ENCODE measurements around the gene LIG3. TPM values are rescaled to one million over a fixed set of nuclear protein-coding genes. Genes with fewer than 3 reads are reported as not detected.
"Not testable (repeated sequence)": the region's sequence is repeated elsewhere in the genome, so short reads cannot be mapped to it uniquely, and the experiment has no call there.

LIG3 gene
- total RNA-seq, 3 donors from 2014 or later: 54.3 to 63.9 (median 58.2) TPM

DNA sequence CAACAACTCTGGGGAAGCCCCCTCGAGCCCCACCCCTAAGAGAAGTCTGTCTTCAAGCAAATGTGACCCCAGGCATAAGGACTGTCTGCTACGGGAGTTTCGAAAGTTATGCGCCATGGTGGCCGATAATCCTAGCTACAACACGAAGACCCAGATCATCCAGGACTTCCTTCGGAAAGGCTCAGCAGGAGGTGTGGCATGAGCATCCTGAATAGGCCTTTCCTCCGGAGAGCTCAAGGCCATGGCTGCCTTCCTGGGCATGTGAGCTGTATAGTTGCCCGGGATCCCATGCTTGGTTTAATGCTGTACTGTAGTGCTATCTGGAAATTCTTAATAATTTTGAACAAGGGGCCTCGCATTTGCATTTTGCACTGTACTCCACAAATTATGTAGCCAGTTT lies 9.2 kb downstream of the LIG3 start:
- H3K36me3 Mint-ChIP-seq (ENCODE audit: insufficient read depth): peaks cover 62% of the 10 kb centered on the region
- ATAC-seq: no peak
- no peak for DNase-seq
- no peaks in the 10 kb centered on the region for H3K27me3 Mint-ChIP-seq (ENCODE audit: low read depth)
- H3K4me3 Mint-ChIP-seq: no peak overlapping the region
- H3K4me1 Mint-ChIP-seq (ENCODE audit: low read depth): peaks cover 10% of the 10 kb centered on the region
- H3K9me3 Mint-ChIP-seq: no peaks in the 10 kb centered on the region

DNA sequence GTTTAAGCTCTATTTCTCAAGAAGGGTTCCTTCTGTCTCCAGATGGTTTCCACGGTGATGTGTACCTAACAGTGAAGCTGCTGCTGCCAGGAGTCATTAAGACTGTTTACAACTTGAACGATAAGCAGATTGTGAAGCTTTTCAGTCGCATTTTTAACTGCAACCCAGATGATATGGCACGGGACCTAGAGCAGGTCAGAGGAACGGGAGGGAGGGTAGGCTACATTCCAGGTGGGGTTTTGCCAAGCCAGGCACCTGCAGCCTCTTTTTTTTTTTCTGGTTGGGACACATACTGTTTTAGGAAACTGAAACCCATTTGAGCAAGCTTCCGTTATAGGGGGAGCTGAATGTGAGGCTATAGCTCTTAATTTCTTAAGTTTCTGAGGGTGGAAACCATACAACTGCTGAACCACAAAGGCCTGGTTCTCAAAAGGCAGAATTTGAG lies 10.6 kb downstream of the LIG3 start:
- Mint-ChIP-seq H3K27me3 (ENCODE audit: low read depth) (no peaks in the 10 kb centered on the region), H3K4me1 (ENCODE audit: low read depth) (peaks cover 2% of the 10 kb centered on the region), H3K4me3 (no peak overlapping the region), H3K36me3 (ENCODE audit: insufficient read depth) (peaks cover 65% of the 10 kb centered on the region), H3K9me3 (no peaks in the 10 kb centered on the region)
- ATAC-seq (no peak), DNase-seq (no peak)

DNA sequence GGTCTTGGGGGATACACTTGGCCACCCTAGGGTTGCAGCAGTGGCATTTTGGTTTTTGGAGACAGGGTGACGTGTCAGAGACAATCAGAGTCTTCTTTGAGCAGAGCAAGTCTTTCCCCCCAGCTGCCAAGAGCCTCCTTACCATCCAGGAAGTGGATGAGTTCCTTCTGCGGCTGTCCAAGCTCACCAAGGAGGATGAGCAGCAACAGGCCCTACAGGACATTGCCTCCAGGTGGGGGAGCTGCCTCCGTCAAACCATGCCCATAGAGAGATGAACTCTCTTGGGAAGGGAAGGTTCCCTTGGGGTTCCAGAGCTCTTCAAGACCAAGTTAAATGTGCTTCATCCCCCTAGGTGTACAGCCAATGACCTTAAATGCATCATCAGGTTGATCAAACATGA lies 11.3 kb downstream of the LIG3 start:
- Mint-ChIP-seq H3K9me3 (no peaks in the 10 kb centered on the region), H3K4me1 (ENCODE audit: low read depth) (peaks cover 2% of the 10 kb centered on the region), H3K4me3 (no peak overlapping the region), H3K36me3 (ENCODE audit: insufficient read depth) (peaks cover 64% of the 10 kb centered on the region), H3K27me3 (ENCODE audit: low read depth) (no peaks in the 10 kb centered on the region)
- DNase-seq (no peak), ATAC-seq (no peak)

DNA sequence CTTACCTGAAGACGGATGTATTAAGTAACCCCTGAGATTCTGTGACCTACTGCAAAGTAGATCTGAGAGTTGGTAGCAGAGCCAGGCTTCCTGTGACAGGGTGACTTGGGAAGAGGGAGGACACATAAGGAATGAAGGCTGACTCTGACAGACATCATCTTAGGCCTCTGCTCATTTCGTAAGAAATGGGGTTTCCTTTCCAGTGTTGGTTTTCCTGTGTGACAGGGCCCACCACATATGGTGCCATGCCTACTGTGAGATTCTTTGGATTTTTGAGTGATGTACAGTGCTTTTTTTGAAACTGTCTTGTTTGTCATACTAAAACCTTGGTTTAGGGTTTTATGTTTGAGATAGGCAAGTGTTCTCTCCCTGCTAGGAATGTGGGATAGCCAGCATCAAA lies 12.7 kb downstream of the LIG3 start:
- Mint-ChIP-seq H3K9me3 (no peaks in the 10 kb centered on the region), H3K4me1 (ENCODE audit: low read depth) (peaks cover 3% of the 10 kb centered on the region), H3K4me3 (no peak overlapping the region), H3K27me3 (ENCODE audit: low read depth) (no peaks in the 10 kb centered on the region), H3K36me3 (ENCODE audit: insufficient read depth) (peaks cover 64% of the 10 kb centered on the region)
- DNase-seq (no peak), ATAC-seq (no peak)

DNA sequence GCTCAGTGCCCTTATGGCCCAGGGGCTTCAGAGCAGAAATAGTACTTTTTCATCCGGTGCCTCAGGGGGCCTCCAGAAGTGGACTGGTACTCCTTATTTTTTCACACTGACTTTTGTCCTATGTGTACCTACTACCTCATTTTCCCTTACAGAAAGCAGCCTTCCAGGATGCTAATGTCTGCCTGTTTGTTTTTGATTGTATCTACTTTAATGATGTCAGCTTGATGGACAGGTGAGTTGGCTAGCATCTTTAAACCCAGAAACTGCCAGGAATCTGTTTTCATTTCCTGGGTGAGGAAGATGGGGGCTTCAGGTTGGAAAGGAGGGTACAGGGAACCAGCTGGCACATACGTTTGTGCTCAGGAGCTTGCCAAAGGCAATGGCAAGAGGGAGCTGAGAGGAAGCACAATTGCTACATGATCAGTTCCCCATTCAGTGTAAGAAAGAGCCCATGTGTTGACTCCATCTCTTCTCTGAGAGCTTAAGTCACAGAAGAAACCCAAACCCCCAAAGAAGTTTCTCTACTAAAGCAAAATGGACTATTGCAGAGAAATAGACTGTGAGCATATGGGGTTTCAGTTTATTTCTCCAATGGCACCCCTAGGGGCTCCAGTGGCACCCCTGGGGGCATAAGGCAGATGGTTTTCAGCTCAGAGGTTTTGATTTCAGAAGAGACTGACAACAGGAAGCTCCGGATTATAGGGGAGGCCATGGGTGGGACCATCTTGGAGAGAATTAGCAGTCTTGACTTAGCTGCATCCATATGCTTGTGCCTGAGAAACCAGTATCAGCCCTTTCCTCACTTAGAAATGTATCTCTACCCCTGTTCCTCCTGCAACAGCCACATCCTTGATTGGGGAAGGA lies 16.3 kb downstream of the LIG3 start:
- ATAC-seq: no peak
- H3K4me1 Mint-ChIP-seq (ENCODE audit: low read depth): peaks cover 5% of the 10 kb centered on the region
- H3K4me3 Mint-ChIP-seq: no peak overlapping the region
- DNase-seq: no peak
- H3K36me3 Mint-ChIP-seq (ENCODE audit: insufficient read depth): peaks cover 49% of the 10 kb centered on the region
- no peaks in the 10 kb centered on the region for H3K27me3 Mint-ChIP-seq (ENCODE audit: low read depth)
- H3K9me3 Mint-ChIP-seq: no peaks in the 10 kb centered on the region

DNA sequence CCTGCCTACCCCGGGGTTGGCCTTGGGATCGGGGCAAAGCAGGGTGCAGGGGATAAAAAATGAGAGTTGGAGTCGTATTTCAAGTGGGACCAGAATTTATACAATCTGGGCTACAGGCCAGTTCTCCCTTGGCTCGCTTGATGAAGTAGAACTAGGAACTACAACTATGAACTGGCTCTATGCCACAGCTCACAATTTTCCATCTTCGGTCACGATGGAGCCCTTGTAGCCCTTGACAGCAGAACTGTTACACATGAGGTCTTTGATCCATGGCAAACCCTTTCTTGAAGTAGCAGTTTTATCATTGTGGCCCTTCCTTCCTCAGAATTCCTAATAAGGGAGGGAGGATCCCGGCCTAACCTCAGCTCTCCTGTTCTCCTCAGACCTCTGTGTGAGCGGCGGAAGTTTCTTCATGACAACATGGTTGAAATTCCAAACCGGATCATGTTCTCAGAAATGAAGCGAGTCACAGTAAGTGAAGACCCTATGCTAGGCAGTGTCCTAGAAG lies 17.1 kb downstream of the LIG3 start:
- DNase-seq (no peak), ATAC-seq (no peak)
- no peaks in the 10 kb centered on the region for H3K9me3 Mint-ChIP-seq
- H3K27me3 Mint-ChIP-seq (ENCODE audit: low read depth): no peaks in the 10 kb centered on the region
- peaks cover 5% of the 10 kb centered on the region for H3K4me1 Mint-ChIP-seq (ENCODE audit: low read depth)
- H3K36me3 Mint-ChIP-seq (ENCODE audit: insufficient read depth): peaks cover 48% of the 10 kb centered on the region
- H3K4me3 Mint-ChIP-seq: no peak overlapping the region

DNA sequence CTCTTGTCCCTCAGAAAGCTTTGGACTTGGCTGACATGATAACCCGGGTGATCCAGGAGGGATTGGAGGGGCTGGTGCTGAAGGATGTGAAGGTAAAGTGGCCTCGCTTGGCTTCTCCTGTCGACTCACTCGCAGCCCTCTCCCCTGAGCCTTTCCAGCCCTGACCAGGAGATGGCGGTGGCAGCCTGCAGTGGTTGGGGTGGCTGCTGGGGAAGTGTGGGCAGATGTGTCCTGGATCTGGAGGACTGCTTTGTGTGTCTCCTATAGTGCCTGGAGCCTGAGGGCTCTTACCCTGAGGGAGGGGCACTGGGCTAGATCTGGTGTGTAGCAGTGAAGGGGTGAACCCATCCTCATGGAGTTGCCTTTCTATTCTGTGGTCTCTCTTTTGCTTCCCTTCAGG lies 17.9 kb downstream of the LIG3 start:
- ATAC-seq: peak; percentile 96

DNA sequence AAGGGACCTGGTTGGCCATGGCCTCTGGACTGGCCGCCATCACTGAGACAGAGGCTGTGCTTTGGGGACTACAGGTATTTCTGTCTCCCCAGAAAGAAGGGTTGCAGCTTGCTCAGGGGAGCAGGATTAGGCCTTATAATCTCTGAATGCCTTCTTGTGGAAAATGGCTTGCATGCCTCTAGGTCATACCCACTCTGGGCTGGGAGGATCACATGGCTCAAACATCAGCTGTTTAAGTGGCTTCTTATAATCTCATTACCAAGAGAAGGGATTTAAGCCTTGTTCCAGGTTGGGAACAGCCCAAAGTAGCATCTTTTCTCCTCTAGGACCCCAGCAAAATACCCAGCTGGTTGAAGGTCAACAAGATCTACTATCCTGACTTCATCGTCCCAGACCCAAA lies 19.1 kb downstream of the LIG3 start:
- H3K4me1 Mint-ChIP-seq (ENCODE audit: low read depth): peaks cover 5% of the 10 kb centered on the region
- peaks cover 46% of the 10 kb centered on the region for H3K36me3 Mint-ChIP-seq (ENCODE audit: insufficient read depth)
- no peaks in the 10 kb centered on the region for H3K9me3 Mint-ChIP-seq
- no peak overlapping the region for H3K4me3 Mint-ChIP-seq
- H3K27me3 Mint-ChIP-seq (ENCODE audit: low read depth): no peaks in the 10 kb centered on the region
- DNase-seq: no peak
- no peak for ATAC-seq

More for the DNA sequence above, 17.9 kb downstream of the LIG3 start:
- Mint-ChIP-seq H3K9me3 (no peaks in the 10 kb centered on the region), H3K27me3 (ENCODE audit: low read depth) (no peaks in the 10 kb centered on the region), H3K36me3 (ENCODE audit: insufficient read depth) (peaks cover 46% of the 10 kb centered on the region), H3K4me3 (no peak overlapping the region), H3K4me1 (ENCODE audit: low read depth) (peaks cover 5% of the 10 kb centered on the region)
- DNase-seq: peak; percentile 76

DNA sequence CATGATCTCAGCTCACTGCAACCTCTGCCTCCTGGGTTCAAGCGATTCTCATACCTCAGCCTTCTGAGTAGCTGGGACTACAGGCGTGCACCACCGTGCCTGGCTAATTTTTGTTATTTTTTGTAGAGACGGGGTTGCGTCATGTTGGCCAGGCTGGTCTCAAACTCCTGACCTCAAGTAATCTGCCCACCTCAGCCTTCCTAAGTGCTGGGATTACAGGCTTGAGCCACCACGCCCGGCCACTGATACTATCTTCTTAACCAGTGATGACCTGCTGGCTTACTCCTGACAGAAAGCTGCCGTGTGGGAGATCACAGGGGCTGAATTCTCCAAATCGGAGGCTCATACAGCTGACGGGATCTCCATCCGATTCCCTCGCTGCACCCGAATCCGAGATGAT lies 20.7 kb downstream of the LIG3 start:
- not testable (repeated sequence) for ATAC-seq; H3K9me3 Mint-ChIP-seq; H3K4me3 Mint-ChIP-seq; H3K4me1 Mint-ChIP-seq (ENCODE audit: low read depth); DNase-seq; H3K27me3 Mint-ChIP-seq (ENCODE audit: low read depth)
- H3K36me3 Mint-ChIP-seq (ENCODE audit: insufficient read depth): peaks cover 41% of the 10 kb centered on the region

DNA sequence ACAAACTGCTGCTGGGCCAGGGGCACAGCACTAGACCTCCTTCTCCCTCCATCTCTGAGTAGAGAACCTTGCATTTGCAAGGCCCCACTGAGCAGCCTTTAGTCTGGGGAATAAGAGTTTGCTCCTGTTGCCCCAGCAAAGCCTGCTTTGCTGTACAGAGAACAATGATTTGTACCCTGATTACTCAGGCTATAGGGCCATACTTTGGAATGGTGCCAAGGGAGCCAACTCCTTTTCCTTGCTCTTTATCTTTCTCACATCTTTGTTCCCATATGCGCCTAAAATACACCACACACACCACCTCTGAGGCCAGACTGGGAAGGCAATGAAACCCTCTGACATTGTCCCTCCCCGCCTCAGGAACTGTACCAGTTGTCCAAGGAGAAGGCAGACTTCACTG lies 21.2 kb downstream of the LIG3 start:
- Mint-ChIP-seq H3K9me3 (no peaks in the 10 kb centered on the region), H3K36me3 (ENCODE audit: insufficient read depth) (peaks cover 38% of the 10 kb centered on the region), H3K4me3 (no peak overlapping the region), H3K27me3 (ENCODE audit: low read depth) (no peaks in the 10 kb centered on the region), H3K4me1 (ENCODE audit: low read depth) (peaks cover 5% of the 10 kb centered on the region)
- no peak for DNase-seq
- no peak for ATAC-seq

DNA sequence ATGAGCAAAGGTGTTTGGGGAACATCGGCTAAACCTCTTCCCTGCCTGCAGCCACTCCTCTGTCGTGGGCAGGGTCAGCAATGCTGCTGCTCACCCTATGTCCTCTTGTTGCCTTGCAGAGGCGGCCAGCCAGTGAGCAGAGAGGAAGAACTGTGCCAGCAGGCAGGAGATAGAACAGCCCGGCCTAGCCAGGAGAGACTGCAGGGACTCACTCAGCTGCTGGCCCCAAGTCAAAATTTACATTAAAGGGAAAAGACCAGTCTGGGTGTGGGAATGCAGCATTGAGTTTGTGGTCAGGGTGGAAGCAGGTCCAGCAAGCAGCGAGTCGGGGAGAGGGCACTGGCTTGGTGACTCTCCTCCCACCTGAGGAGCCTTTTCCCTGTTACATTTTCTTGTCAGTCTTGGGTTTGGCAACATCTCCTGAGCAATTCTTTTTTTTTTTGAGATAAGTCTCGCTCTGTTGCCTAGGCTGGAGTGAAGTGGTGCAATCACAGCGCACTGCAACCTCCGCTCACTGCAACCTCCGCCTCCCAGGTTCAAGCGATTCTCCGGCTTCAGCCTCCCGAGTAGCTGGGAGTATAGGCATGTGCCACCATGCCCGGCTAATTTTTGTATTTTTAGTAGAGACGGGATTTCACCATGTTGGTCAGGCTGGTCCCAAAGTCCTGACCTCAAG lies 22.7 kb downstream of the LIG3 start:
- DNase-seq: no peak
- Mint-ChIP-seq H3K4me3 (no peak overlapping the region), H3K4me1 (ENCODE audit: low read depth) (peaks cover 7% of the 10 kb centered on the region), H3K36me3 (ENCODE audit: insufficient read depth) (peaks cover 39% of the 10 kb centered on the region), H3K9me3 (no peaks in the 10 kb centered on the region), H3K27me3 (ENCODE audit: low read depth) (no peaks in the 10 kb centered on the region)
- no peak for ATAC-seq

DNA sequence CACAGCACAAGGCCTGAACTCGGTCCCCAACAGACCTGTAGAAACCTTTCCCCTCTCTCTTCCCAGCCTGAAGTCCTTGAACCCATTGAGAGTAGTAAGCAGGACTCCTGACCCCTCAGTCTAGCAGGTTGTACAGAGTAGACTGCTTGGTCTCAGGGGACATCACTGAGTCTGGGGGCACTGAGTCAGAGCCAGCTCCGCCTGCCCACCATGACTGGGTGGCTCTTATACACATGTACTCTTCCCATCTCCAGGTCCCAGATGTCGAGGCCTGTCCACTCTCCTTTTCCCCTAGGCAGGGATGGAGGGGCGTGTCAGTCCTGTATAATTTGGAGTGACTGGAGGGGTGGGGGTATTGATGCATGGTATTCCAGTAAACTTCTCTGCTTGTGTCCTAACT lies 23.5 kb downstream of the LIG3 start:
- Mint-ChIP-seq H3K9me3 (no peaks in the 10 kb centered on the region), H3K27me3 (ENCODE audit: low read depth) (no peaks in the 10 kb centered on the region), H3K4me1 (ENCODE audit: low read depth) (peaks cover 3% of the 10 kb centered on the region), H3K36me3 (ENCODE audit: insufficient read depth) (peaks cover 37% of the 10 kb centered on the region), H3K4me3 (no peak overlapping the region)
- DNase-seq (no peak), ATAC-seq (no peak)

DNA sequence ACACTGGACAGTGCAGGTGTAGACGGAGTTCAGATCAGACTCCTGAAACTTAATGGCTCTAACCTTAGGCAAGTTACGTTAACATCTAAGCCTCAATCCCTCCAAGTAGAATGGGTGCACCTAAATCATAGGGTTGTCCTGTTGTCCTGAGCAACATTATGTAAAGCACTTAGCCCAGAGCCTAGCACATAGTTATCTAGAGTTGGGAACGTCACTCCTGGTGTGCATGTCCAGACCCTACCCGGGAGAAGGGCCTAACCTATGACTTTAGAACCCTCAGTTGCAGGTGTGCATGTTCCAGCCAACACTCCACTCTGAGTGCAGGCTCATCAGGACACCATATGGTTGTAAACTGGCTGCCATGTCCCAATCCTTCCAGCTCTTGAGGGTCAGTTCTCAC lies 26.0 kb downstream of the LIG3 start:
- peaks cover 42% of the 10 kb centered on the region for H3K36me3 Mint-ChIP-seq (ENCODE audit: insufficient read depth)
- peaks cover 3% of the 10 kb centered on the region for H3K4me1 Mint-ChIP-seq (ENCODE audit: low read depth)
- ATAC-seq (no peak), DNase-seq (no peak)
- H3K4me3 Mint-ChIP-seq: no peak overlapping the region
- H3K9me3 Mint-ChIP-seq: no peaks in the 10 kb centered on the region
- no peaks in the 10 kb centered on the region for H3K27me3 Mint-ChIP-seq (ENCODE audit: low read depth)

DNA sequence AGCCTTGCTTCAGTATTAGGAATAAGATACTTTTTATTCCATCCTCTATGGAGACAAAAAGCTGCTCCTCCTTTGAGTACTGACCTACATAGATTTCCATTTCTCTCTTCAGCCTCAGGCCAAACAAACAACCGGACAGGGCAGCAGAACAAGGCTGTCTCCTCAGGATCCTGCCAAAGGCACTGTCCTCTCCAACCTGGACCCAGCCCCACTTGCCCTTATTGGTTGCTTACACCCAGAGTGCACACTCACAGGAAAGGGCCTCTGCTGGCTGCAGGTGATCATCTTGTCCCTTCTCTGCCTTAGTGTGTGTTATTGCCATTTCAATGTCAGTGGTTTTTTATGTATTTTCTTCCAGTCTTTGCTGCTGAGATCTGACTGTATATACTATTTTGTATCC lies 26.6 kb downstream of the LIG3 start:
- no peak for DNase-seq
- ATAC-seq: no peak
- Mint-ChIP-seq H3K36me3 (ENCODE audit: insufficient read depth) (peaks cover 42% of the 10 kb centered on the region), H3K4me1 (ENCODE audit: low read depth) (peaks cover 3% of the 10 kb centered on the region), H3K27me3 (ENCODE audit: low read depth) (no peaks in the 10 kb centered on the region), H3K4me3 (no peak overlapping the region), H3K9me3 (no peaks in the 10 kb centered on the region)

DNA sequence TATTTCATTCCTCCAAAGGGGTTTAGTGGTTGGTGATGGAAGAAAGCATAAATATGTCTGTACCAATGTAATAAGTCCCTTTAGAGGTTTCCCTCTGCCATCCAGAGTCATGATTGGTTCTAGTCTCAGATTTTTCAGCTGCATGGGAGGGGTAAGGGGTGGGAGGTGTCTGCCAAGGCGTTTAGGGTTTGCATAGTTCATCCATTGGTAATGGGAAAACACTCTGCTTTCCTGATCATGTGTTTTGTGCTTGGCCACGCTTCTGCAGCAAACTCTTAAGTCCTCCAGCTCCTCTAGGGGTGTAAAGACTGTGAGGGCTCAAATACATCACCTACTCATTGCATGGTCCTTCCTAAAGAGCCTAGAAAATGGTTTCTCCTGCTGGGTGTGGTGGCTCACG lies 29.8 kb downstream of the LIG3 start:
- ATAC-seq (no peak), DNase-seq (no peak)
- Mint-ChIP-seq H3K36me3 (ENCODE audit: insufficient read depth) (peaks cover 40% of the 10 kb centered on the region), H3K27me3 (ENCODE audit: low read depth) (no peaks in the 10 kb centered on the region), H3K4me1 (ENCODE audit: low read depth) (peaks cover 3% of the 10 kb centered on the region), H3K4me3 (no peak overlapping the region), H3K9me3 (no peaks in the 10 kb centered on the region)

Measured in activated T-cell treated with anti-CD3 and anti-CD28 coated beads, Interleukin-2, amount 50 U/mL, for 4 hours (primary cell).